ENCODE data around the gene POU3F2. TPM values are rescaled to one million over a fixed set of nuclear protein-coding genes. Genes with fewer than 3 reads are reported as not detected.

POU3F2 gene
- total and polyA plus RNA-seq, 9 of the 15 experiments (the other 6 are each of a cell fraction or from before 2014, with no cell fraction given), result 0.08 to 0.46 (median 0.36) TPM

GRCh38 chr6:98848539-98849242, 14.3 kb downstream of the POU3F2 start (continued):
- TF ChIP-seq MEF2D (tag; conservative IDR thresholded peaks at IDR 0.05; ENCODE audit: low read depth) (no peak), NELFE (IDR thresholded peaks at IDR 0.05; ENCODE audit: insufficient read depth, insufficient read length) (no peak), E2F3 (CRISPR knock-in tag; IDR thresholded peaks at IDR 0.05) (no peak), C11orf30 (IDR thresholded peaks at IDR 0.05; ENCODE audit: low read depth) (no peak), ZNF133 (CRISPR knock-in tag; IDR thresholded peaks at IDR 0.05) (no peak), PURB (CRISPR knock-in tag; IDR thresholded peaks at IDR 0.05; ENCODE audit: low read depth) (no peak), CBFB (CRISPR knock-in tag; IDR thresholded peaks at IDR 0.05) (no peak), ZNF24 (IDR thresholded peaks at IDR 0.05) (no peak), PTBP1 (IDR thresholded peaks at IDR 0.05; ENCODE audit: low read depth, low read length) (no peak), NR2C2 (CRISPR knock-in tag; IDR thresholded peaks at IDR 0.05) (no peak), NR2C2 (tag; IDR thresholded peaks at IDR 0.05) (no peak)

GRCh38 chr6:98864497-98864896, 30.1 kb downstream of the POU3F2 start:
- Histone ChIP-seq H3K4me1 (replicated peaks in 1 of 2; ENCODE audit: control insufficient read depth in 2 of 2, insufficient read depth in 2 of 2, low read length in 2 of 2) (no peaks in the 10 kb centered on the region), H2AFZ (ENCODE audit: low read depth, low read length) (no peak overlapping the region), H3K36me3 (ENCODE audit: control insufficient read depth, insufficient read depth, low read length) (no peaks in the 10 kb centered on the region), H3K4me2 (ENCODE audit: insufficient read depth, low read length) (no peak overlapping the region), H3K27ac (ENCODE audit: extremely low read depth, low read depth, low read length) (no peak overlapping the region), H3K4me3 (no peak overlapping the region), H3K9ac (ENCODE audit: insufficient read depth in 1 of 2, low read depth in 2 of 2, low read length in 2 of 2) (no peak overlapping the region), H3K9me1 (ENCODE audit: control insufficient read depth, insufficient read depth, low read length) (no peaks in the 10 kb centered on the region), H4K20me1 (replicated peaks; ENCODE audit: control insufficient read depth, insufficient read depth, low read length) (no peaks in the 10 kb centered on the region), H3K79me2 (ENCODE audit: control insufficient read depth, insufficient read depth, low read length) (no peaks in the 10 kb centered on the region), H3K9me3 (replicated peaks; ENCODE audit: control insufficient read depth, insufficient read depth, low read depth, low read length) (no peaks in the 10 kb centered on the region), H3K27me3 (ENCODE audit: control insufficient read depth in 2 of 2, insufficient read depth in 2 of 2, low read length in 2 of 2) (no peaks in the 10 kb centered on the region)
- intact Hi-C loops (cut with micrococcal nuclease) (no loop called here), in situ Hi-C loops (cut with MboI) (no loop called here)
- DNase-seq (ENCODE audit: extremely low read depth in 1 of 4, low spot score in 3 of 4), result no peak
- no peak for ATAC-seq
- ChIA-PET CTCF (ENCODE audit: low intra/inter-chr PET ratio) (no interaction called here), POLR2A (no interaction called here)
- BruUV-seq (replicated peaks), result no TSS peak
- FAIRE-seq, result no peak
- WGBS (ENCODE audit: insufficient coverage, low coverage, missing lambda C conversion rate), result 91% methylated on average over 6 of the region's 6 CpGs
- TF ChIP-seq MTF1 (CRISPR knock-in tag; IDR thresholded peaks at IDR 0.05; ENCODE audit: borderline replicate concordance) (no peak), NR0B1 (IDR thresholded peaks at IDR 0.05; ENCODE audit: partially characterized antibody) (no peak), ZBTB11 (CRISPR knock-in tag; IDR thresholded peaks at IDR 0.05) (no peak), SNAPC5 (CRISPR knock-in tag; IDR thresholded peaks at IDR 0.05) (no peak), HDAC6 (IDR thresholded peaks at IDR 0.05; ENCODE audit: low read depth, low read length) (no peak), MEIS2 (IDR thresholded peaks at IDR 0.05; ENCODE audit: partially characterized antibody) (no peak), SIRT6 (IDR thresholded peaks at IDR 0.05; ENCODE audit: low read depth, low read length) (no peak)
